OCI-LY7 (cell line): Measurements from ENCODE around the gene MAGI1. TPM values are rescaled to one million over a fixed set of nuclear protein-coding genes. Genes with fewer than 3 reads are reported as not detected.

ENCODE experiments used
- BruUV-seq: library from RNA; stranded (reverse); fragments of 400-500 nt; replicated peaks from 2 replicates; lab custom pipeline; 2021; lab: Mats Ljungman, UMichigan
- CTCF ChIA-PET: fragments of 300-600 bp; sonication (Branson Sonifier 250); formaldehyde crosslinking; loops from one replicate; lab custom pipeline; 2022; ENCODE audit warnings: antibody characterized with exemption; ENCODE audit not compliant: unreplicated experiment; lab: Charles Lee
- POLR2A ChIA-PET: fragments of 300-600 bp; sonication (Branson Sonifier 250); formaldehyde crosslinking; loops from one replicate; lab custom pipeline; 2022; ENCODE audit warnings: antibody characterized with exemption; lab: Charles Lee
- DNase-seq: peaks from one replicate; pipeline ENCODE4 v3.0.0-alpha.2; 2015; ENCODE audit warnings: low spot score
- H2AFZ ChIP-seq: fragments of 200-600 bp; sonication (generic), shearing (Covaris generic); 2 replicates; pipeline ENCODE4 v1.6.1; 2014; ENCODE audit warnings: mild to moderate bottlenecking, antibody characterized with exemption, low read length, moderate library complexity
- H3K27ac ChIP-seq: fragments of 200-600 bp; sonication (generic); 2 replicates; pipeline ENCODE4 v1.5.1; 2014; ENCODE audit warnings: mixed run types, low read depth, mild to moderate bottlenecking, moderate library complexity, low read length, inconsistent platforms; ENCODE audit not compliant: poor library complexity, severe bottlenecking
- H3K36me3 ChIP-seq: fragments of 200-600 bp; sonication (generic); 2 replicates; pipeline ENCODE4 v1.6.1; 2014; ENCODE audit warnings: mild to moderate bottlenecking, antibody characterized with exemption, low read length, moderate library complexity, mixed read lengths; ENCODE audit not compliant: insufficient read depth
- H3K4me1 ChIP-seq: fragments of 200-600 bp; sonication (generic); 2 replicates; pipeline ENCODE4 v1.5.1; 2014; ENCODE audit warnings: mild to moderate bottlenecking, low read length; ENCODE audit not compliant: insufficient read depth, poor library complexity, severe bottlenecking
- H3K4me2 ChIP-seq: fragments of 200-600 bp; sonication (generic); 2 replicates; pipeline ENCODE4 v1.6.1; 2014; ENCODE audit warnings: mild to moderate bottlenecking, low read length
- H3K4me3 ChIP-seq: fragments of 200-600 bp; sonication (generic); 2 replicates; pipeline ENCODE4 v1.5.1; 2014; ENCODE audit warnings: mild to moderate bottlenecking, low read depth, low read length; ENCODE audit not compliant: poor library complexity, severe bottlenecking
- H3K79me2 ChIP-seq: fragments of 200-600 bp; sonication (generic); 2 replicates; pipeline ENCODE4 v1.6.1; 2016; ENCODE audit warnings: low read depth, mild to moderate bottlenecking, low read length, moderate library complexity, mixed read lengths; ENCODE audit not compliant: insufficient read depth
- H3K9me2 ChIP-seq: fragments of 200-600 bp; sonication (generic); 2 replicates; pipeline ENCODE4 v1.6.1; 2016; ENCODE audit warnings: mild to moderate bottlenecking, low read length, mixed read lengths; ENCODE audit not compliant: insufficient read depth
- H3K9me3 ChIP-seq: fragments of 200-600 bp; sonication (generic); 2 replicates; pipeline ENCODE4 v1.6.1; 2014; ENCODE audit warnings: mild to moderate bottlenecking, mixed run types, low read length, mixed read lengths
- H4K20me1 ChIP-seq: fragments of 200-600 bp; sonication (generic); 2 replicates; pipeline ENCODE4 v1.6.1; 2014; ENCODE audit warnings: mild to moderate bottlenecking, antibody characterized with exemption, low read length, moderate library complexity, mixed read lengths; ENCODE audit not compliant: insufficient read depth
- CTCF ChIP-seq: fragments of 200-600 bp; sonication (generic); conservative IDR thresholded peaks from 2 replicates; pipeline ENCODE4 v1.5.1; 2014; ENCODE audit warnings: mild to moderate bottlenecking, antibody characterized with exemption, low read length, moderate library complexity, mixed read lengths
- EZH2phosphoT487 ChIP-seq: fragments of 200-600 bp; sonication (generic); IDR thresholded peaks from 2 replicates; pipeline ENCODE4 v1.6.1; 2018; ENCODE audit warnings: low read depth, borderline replicate concordance, mild to moderate bottlenecking, mixed run types, antibody characterized with exemption, low read length, moderate library complexity, mixed read lengths
- intact Hi-C: fragments of 100-400 bp; cut with micrococcal nuclease; formaldehyde crosslinking; loops from one replicate; pipeline ENCODE4 v1.10.0; 2022; ENCODE audit not compliant: unreplicated experiment
- total RNA-seq, 2 experiments: library from RNA; depleted of rRNA in 1 of 2; stranded (reverse); fragments of >200 nt in 1 of 2; shearing (Covaris generic) in 1 of 2; gene quantifications; 2 replicates each; pipeline ENCODE4 v1.2.3, GENCODE V29; 2014 to 2022

MAGI1 gene
- total RNA-seq, 2 experiments from 2014 or later, result 0.63 to 2.5 TPM

- POLR2A ChIA-PET, result no interaction called here
- Histone ChIP-seq H3K4me3 (no peak overlapping the region), H4K20me1 (no peaks in the 10 kb centered on the region), H3K36me3 (no peaks in the 10 kb centered on the region), H3K27ac (no peak overlapping the region), H3K4me1 (no peaks in the 10 kb centered on the region), H3K4me2 (no peak overlapping the region), H3K9me2 (no peaks in the 10 kb centered on the region), H3K79me2 (no peaks in the 10 kb centered on the region), H2AFZ (no peak overlapping the region), H3K9me3 (no peaks in the 10 kb centered on the region)
- TF ChIP-seq CTCF (no peak), EZH2phosphoT487 (no peak)
- no TSS peak for BruUV-seq
- no peak for DNase-seq
- intact Hi-C loops, result no loop called here
- CTCF ChIA-PET, result no interaction called here
These were observed 691.6 kb downstream of the MAGI1 start for GRCh38 chr3:65347166-65347565.

- ChIA-PET CTCF (no interaction called here), POLR2A (no interaction called here)
- Histone ChIP-seq H4K20me1 (no peaks in the 10 kb centered on the region), H3K36me3 (no peaks in the 10 kb centered on the region), H3K79me2 (no peaks in the 10 kb centered on the region), H3K9me2 (no peaks in the 10 kb centered on the region), H3K4me2 (no peak overlapping the region), H3K4me1 (no peaks in the 10 kb centered on the region), H3K9me3 (no peaks in the 10 kb centered on the region), H2AFZ (no peak overlapping the region), H3K4me3 (no peak overlapping the region), H3K27ac (no peak overlapping the region)
- no TSS peak for BruUV-seq
- DNase-seq, result no peak
- intact Hi-C loops, result no loop called here
- no peak for TF ChIP-seq EZH2phosphoT487
- TF ChIP-seq CTCF, result no peak
These were observed 693.9 kb downstream of the MAGI1 start for GRCh38 chr3:65344846-65345245.

- no peak overlapping the region for H2AFZ ChIP-seq
- TF ChIP-seq EZH2phosphoT487, result no peak
- TF ChIP-seq CTCF, result no peak
- DNase-seq, result no peak
These were observed 694.3 kb downstream of the MAGI1 start for GRCh38 chr3:65344444-65344843.

More at GRCh38 chr3:65344444-65344843, 694.3 kb downstream of the MAGI1 start:
- ChIA-PET CTCF (no interaction called here), POLR2A (no interaction called here)
- Histone ChIP-seq H3K4me2 (no peak overlapping the region), H3K9me3 (no peaks in the 10 kb centered on the region), H3K27ac (no peak overlapping the region), H3K4me1 (no peaks in the 10 kb centered on the region), H3K36me3 (no peaks in the 10 kb centered on the region), H3K9me2 (no peaks in the 10 kb centered on the region), H4K20me1 (no peaks in the 10 kb centered on the region), H3K79me2 (no peaks in the 10 kb centered on the region), H3K4me3 (no peak overlapping the region)
- intact Hi-C loops, result no loop called here
- no TSS peak for BruUV-seq
